Measurements from ENCODE around the gene PATJ.

DNA sequence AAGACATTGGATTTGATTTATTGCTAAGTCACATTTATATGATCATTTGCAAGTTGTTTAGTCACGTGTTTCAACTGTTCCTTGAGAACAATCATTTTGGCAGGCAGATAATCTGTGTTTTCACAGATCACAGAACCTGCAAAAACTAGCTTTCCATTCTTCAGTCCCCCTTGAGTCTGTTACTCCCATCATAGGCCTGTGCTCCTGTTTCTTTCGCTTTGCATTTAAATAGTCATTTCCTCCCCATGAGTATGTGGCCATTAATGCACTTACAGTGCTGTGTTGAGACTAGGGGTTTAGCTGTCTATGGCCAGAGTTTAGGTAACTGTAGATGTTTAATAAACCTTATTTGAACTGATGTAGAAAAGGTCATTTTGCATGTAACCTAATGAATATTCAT is 214.5 kb downstream of the PATJ start:
- TF ChIP-seq ISL1 (CRISPR knock-in tag; IDR thresholded peaks at IDR 0.05) (no peak), ZC3H10 (CRISPR knock-in tag; IDR thresholded peaks at IDR 0.05) (no peak), GLIS3 (CRISPR knock-in tag; IDR thresholded peaks at IDR 0.05) (no peak), CSDC2 (CRISPR knock-in tag; IDR thresholded peaks at IDR 0.05) (no peak), ZFP3 (CRISPR knock-in tag; IDR thresholded peaks at IDR 0.05) (no peak), ZNF8 (CRISPR knock-in tag; IDR thresholded peaks at IDR 0.05) (no peak), PPARA (CRISPR knock-in tag; IDR thresholded peaks at IDR 0.05; ENCODE audit: borderline replicate concordance) (no peak), ESRRG (CRISPR knock-in tag; IDR thresholded peaks at IDR 0.05) (no peak), ARNTL (CRISPR knock-in tag; IDR thresholded peaks at IDR 0.05; ENCODE audit: borderline replicate concordance, low read depth) (no peak)
- TF ChIP-seq, protein P1, sequence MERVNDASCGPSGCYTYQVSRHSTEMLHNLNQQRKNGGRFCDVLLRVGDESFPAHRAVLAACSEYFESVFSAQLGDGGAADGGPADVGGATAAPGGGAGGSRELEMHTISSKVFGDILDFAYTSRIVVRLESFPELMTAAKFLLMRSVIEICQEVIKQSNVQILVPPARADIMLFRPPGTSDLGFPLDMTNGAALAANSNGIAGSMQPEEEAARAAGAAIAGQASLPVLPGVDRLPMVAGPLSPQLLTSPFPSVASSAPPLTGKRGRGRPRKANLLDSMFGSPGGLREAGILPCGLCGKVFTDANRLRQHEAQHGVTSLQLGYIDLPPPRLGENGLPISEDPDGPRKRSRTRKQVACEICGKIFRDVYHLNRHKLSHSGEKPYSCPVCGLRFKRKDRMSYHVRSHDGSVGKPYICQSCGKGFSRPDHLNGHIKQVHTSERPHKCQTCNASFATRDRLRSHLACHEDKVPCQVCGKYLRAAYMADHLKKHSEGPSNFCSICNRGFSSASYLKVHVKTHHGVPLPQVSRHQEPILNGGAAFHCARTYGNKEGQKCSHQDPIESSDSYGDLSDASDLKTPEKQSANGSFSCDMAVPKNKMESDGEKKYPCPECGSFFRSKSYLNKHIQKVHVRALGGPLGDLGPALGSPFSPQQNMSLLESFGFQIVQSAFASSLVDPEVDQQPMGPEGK (CRISPR knock-in tag; IDR thresholded peaks at IDR 0.05; ENCODE audit: borderline replicate concordance): no peak
- TF ChIP-seq, protein P2, sequence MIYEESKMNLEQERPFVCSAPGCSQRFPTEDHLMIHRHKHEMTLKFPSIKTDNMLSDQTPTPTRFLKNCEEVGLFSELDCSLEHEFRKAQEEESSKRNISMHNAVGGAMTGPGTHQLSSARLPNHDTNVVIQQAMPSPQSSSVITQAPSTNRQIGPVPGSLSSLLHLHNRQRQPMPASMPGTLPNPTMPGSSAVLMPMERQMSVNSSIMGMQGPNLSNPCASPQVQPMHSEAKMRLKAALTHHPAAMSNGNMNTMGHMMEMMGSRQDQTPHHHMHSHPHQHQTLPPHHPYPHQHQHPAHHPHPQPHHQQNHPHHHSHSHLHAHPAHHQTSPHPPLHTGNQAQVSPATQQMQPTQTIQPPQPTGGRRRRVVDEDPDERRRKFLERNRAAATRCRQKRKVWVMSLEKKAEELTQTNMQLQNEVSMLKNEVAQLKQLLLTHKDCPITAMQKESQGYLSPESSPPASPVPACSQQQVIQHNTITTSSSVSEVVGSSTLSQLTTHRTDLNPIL (CRISPR knock-in tag; IDR thresholded peaks at IDR 0.05; ENCODE audit: low read depth): no peak
- TF ChIP-seq, protein P3, sequence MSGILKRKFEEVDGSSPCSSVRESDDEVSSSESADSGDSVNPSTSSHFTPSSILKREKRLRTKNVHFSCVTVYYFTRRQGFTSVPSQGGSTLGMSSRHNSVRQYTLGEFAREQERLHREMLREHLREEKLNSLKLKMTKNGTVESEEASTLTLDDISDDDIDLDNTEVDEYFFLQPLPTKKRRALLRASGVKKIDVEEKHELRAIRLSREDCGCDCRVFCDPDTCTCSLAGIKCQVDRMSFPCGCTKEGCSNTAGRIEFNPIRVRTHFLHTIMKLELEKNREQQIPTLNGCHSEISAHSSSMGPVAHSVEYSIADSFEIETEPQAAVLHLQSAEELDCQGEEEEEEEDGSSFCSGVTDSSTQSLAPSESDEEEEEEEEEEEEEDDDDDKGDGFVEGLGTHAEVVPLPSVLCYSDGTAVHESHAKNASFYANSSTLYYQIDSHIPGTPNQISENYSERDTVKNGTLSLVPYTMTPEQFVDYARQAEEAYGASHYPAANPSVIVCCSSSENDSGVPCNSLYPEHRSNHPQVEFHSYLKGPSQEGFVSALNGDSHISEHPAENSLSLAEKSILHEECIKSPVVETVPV (CRISPR knock-in tag; IDR thresholded peaks at IDR 0.05): no peak
- TF ChIP-seq, protein P4, sequence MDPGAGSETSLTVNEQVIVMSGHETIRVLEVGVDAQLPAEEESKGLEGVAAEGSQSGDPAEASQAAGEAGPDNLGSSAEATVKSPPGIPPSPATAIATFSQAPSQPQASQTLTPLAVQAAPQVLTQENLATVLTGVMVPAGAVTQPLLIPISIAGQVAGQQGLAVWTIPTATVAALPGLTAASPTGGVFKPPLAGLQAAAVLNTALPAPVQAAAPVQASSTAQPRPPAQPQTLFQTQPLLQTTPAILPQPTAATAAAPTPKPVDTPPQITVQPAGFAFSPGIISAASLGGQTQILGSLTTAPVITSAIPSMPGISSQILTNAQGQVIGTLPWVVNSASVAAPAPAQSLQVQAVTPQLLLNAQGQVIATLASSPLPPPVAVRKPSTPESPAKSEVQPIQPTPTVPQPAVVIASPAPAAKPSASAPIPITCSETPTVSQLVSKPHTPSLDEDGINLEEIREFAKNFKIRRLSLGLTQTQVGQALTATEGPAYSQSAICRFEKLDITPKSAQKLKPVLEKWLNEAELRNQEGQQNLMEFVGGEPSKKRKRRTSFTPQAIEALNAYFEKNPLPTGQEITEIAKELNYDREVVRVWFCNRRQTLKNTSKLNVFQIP (CRISPR knock-in tag; IDR thresholded peaks at IDR 0.05; ENCODE audit: borderline replicate concordance, low read depth): no peak
